SK-N-MC (cell line): ENCODE measurements around the gene SIGLEC10.

Source experiments
- EZH2 ChIP-seq: fragments of 200-600 bp; sonication (generic); IDR thresholded peaks from one replicate; pipeline ENCODE4 v1.6.1; 2017; ENCODE audit warnings: antibody characterized with exemption
- FOXP2 ChIP-seq: optimal IDR thresholded peaks from 2 replicates; pipeline ENCODE3; 2011; ENCODE audit warnings: mild to moderate bottlenecking, moderate library complexity; ENCODE audit not compliant: insufficient read depth; ENCODE audit errors: extremely low read length, control extremely low read depth
- POLR2AphosphoS5 ChIP-seq: IDR thresholded peaks from 2 replicates; pipeline ENCODE4 v1.6.1; 2012; ENCODE audit warnings: mild to moderate bottlenecking, low read depth, low read length, borderline replicate concordance

DNA sequence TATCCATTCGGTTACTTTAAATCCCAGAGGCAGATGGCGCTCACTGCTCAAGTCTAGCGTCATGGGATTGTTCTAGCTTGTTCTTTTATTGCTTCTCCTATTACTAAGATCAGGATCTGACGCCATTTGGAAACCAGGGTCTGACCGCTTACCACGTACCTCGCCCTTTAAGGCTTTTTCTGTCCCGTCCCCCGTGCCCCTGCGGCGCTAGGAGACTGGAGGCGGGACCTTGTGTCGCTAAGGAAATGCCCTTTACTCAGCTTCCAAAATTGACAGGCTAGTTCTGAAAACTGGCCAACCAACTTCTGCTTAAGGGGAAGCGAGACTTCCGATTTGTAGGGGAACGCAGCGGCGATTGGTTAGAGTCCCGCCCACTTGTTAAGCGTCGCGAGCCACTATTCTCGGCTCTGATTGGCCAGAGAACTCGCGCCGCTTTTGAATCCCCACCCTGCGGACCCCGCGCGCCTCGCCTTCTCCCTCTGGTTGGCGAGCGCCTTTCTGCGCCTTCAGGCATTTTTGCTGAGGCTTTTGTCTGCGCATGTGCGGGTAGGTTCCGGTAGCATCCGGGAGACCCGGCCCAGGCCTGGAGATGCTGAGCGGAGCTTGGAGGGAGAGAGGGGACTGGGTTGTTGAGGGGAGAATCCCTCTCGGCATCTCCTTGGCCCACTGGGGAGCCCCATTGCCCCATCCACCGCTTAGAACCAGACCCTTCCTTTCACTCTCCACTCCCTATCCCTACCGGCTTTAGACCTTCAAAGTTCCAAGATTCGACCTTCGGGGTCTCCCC lies 23.2 kb downstream of the SIGLEC10 start:
- TF ChIP-seq POLR2AphosphoS5 (no peak), EZH2 (no peak), FOXP2 (no peak)
